HL-60 (cell line): ENCODE results near the gene ACD.
A peak's percentile ranks its signal among the peaks of the same experiment; 100 is the strongest.

Experiments
- DNase-seq, 2 experiments: peaks; one replicate each; pipeline ENCODE4 v3.0.0-alpha.2; 2010 to 2020; ENCODE audit warnings: low read depth in 1 of 2, low spot score in 1 of 2
- H3K27ac ChIP-seq: fragments of 250-450 bp; sonication (Bioruptor Pico); replicated peaks from 2 replicates; pipeline ENCODE4 v1.5.1; 2020; ENCODE audit warnings: mild to moderate bottlenecking, moderate library complexity
- H3K27me3 ChIP-seq: fragments of 250-450 bp; sonication (Bioruptor Pico); 2 replicates; pipeline ENCODE4 v1.5.1; 2021; ENCODE audit warnings: mild to moderate bottlenecking, moderate library complexity; ENCODE audit not compliant: insufficient read depth, poor library complexity, severe bottlenecking
- H3K4me3 ChIP-seq: replicated peaks from 2 replicates; pipeline ENCODE4 v1.5.1; 2011; ENCODE audit warnings: mild to moderate bottlenecking, control low read depth, low read length; ENCODE audit not compliant: insufficient read depth
- GABPA ChIP-seq: IDR thresholded peaks from 2 replicates; pipeline ENCODE4 v1.6.1; 2012; ENCODE audit warnings: low read depth
- POLR2AphosphoS5 ChIP-seq: IDR thresholded peaks from 2 replicates; pipeline ENCODE4 v1.6.1; 2012; ENCODE audit warnings: low read depth
- SPI1 ChIP-seq: IDR thresholded peaks from 2 replicates; pipeline ENCODE4 v1.6.1; 2012; ENCODE audit warnings: low read depth, mild to moderate bottlenecking, borderline replicate concordance
- TF ChIP-seq, protein P1 (sequence below): IDR thresholded peaks from one replicate; pipeline ENCODE4 v1.5.1; 2011; ENCODE audit warnings: low read length, control low read depth, inconsistent platforms; ENCODE audit not compliant: insufficient read depth
- TF ChIP-seq, protein P2 (sequence below): IDR thresholded peaks from 2 replicates; pipeline ENCODE4 v1.6.1; 2012; ENCODE audit warnings: low read depth; ENCODE audit not compliant: insufficient replicate concordance

The ACD gene

DNA sequence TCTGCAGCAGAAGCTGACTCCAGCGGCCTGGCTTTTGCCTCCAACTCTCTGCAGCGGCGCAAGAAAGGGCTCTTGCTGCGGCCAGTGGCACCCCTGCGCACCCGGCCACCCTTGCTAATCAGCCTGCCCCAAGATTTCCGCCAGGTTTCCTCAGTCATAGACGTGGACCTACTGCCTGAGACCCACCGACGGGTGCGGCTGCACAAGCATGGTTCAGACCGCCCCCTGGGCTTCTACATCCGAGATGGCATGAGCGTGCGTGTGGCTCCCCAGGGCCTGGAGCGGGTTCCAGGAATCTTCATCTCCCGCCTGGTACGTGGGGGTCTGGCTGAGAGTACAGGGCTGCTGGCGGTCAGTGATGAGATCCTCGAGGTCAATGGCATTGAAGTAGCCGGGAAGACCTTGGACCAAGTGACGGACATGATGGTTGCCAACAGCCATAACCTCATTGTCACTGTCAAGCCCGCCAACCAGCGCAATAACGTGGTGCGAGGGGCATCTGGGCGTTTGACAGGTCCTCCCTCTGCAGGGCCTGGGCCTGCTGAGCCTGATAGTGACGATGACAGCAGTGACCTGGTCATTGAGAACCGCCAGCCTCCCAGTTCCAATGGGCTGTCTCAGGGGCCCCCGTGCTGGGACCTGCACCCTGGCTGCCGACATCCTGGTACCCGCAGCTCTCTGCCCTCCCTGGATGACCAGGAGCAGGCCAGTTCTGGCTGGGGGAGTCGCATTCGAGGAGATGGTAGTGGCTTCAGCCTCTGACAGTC, 2.0 kb upstream of the ACD start:
- no peak for DNase-seq
- Histone ChIP-seq H3K27me3 (no peaks in the 10 kb centered on the region), H3K4me3 (no peak overlapping the region), H3K27ac (no peak overlapping the region)
- TF ChIP-seq, protein P1, sequence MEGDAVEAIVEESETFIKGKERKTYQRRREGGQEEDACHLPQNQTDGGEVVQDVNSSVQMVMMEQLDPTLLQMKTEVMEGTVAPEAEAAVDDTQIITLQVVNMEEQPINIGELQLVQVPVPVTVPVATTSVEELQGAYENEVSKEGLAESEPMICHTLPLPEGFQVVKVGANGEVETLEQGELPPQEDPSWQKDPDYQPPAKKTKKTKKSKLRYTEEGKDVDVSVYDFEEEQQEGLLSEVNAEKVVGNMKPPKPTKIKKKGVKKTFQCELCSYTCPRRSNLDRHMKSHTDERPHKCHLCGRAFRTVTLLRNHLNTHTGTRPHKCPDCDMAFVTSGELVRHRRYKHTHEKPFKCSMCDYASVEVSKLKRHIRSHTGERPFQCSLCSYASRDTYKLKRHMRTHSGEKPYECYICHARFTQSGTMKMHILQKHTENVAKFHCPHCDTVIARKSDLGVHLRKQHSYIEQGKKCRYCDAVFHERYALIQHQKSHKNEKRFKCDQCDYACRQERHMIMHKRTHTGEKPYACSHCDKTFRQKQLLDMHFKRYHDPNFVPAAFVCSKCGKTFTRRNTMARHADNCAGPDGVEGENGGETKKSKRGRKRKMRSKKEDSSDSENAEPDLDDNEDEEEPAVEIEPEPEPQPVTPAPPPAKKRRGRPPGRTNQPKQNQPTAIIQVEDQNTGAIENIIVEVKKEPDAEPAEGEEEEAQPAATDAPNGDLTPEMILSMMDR, result no peak
- TF ChIP-seq SPI1 (no peak), POLR2AphosphoS5 (no peak), GABPA (no peak)
- TF ChIP-seq, protein P2, sequence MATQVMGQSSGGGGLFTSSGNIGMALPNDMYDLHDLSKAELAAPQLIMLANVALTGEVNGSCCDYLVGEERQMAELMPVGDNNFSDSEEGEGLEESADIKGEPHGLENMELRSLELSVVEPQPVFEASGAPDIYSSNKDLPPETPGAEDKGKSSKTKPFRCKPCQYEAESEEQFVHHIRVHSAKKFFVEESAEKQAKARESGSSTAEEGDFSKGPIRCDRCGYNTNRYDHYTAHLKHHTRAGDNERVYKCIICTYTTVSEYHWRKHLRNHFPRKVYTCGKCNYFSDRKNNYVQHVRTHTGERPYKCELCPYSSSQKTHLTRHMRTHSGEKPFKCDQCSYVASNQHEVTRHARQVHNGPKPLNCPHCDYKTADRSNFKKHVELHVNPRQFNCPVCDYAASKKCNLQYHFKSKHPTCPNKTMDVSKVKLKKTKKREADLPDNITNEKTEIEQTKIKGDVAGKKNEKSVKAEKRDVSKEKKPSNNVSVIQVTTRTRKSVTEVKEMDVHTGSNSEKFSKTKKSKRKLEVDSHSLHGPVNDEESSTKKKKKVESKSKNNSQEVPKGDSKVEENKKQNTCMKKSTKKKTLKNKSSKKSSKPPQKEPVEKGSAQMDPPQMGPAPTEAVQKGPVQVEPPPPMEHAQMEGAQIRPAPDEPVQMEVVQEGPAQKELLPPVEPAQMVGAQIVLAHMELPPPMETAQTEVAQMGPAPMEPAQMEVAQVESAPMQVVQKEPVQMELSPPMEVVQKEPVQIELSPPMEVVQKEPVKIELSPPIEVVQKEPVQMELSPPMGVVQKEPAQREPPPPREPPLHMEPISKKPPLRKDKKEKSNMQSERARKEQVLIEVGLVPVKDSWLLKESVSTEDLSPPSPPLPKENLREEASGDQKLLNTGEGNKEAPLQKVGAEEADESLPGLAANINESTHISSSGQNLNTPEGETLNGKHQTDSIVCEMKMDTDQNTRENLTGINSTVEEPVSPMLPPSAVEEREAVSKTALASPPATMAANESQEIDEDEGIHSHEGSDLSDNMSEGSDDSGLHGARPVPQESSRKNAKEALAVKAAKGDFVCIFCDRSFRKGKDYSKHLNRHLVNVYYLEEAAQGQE, result no peak

DNA sequence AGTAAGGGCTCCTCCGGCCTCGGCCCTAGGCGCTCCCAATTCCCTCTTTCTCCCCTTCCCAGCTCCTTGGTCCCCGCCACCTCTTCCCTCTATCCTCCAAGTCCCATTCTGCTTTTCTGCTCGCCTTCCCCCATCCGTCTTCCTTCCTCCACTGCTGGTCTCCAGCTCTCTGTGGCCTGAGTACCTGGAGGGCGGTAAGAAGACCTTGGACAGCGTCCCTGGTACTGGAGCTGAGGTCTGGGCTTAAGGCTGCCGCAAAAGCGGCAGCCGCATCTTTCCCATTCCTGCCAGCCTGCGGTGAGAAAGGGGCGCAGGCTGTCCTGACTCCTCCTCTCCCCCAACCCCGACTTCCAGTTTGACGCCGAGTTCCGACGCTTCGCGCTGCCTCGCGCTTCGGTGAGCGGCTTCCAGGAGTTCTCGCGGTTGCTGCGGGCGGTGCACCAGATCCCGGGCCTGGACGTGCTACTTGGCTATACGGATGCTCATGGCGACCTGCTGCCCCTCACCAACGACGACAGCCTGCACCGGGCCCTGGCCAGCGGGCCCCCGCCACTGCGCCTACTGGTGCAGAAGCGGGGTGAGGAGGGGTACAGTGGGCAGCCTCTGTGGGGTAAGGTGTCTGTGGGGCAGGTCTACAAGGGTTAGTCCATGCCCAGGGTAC, 1.2 kb upstream of the ACD start:
- DNase-seq, result no peak
- no peak for TF ChIP-seq GABPA
- TF ChIP-seq, protein P2, result peak; percentile 90
- no peak overlapping the region for H3K27ac ChIP-seq
- H3K4me3 ChIP-seq, result peak overlapping the region; percentile 43
- H3K27me3 ChIP-seq, result no peaks in the 10 kb centered on the region

DNA sequence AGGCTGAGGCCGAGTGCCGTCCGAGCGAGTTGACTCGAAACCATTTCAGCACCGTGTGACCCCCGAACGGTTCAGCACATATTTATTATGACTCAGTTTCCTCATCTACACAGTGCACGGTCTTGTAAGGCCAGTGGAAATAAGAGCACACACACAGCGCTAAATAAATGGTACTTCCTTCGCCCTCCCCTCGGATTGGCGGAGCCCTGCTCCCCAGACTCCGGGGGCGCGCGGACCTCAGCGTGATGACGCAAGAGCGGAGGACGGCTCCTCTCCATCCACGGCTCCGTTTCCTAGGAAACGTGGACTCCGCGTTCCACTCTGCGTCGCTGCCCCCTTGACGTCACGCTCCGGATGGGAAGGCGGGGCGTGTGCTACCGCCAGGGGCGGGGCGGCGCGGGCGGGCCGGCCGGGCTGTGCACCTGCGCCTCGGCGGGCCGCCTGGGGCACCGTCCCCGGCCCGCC, 536 bp upstream of the ACD start, which contains the start of gene PARD6A:
Gene PARD6A, plus strand, starts transcription at position 397 of the 465 bp plus-strand sequence. CDS start 79 bp downstream, outside the sequence.
- Histone ChIP-seq H3K27ac (peak within 1 kb of the TSS; percentile 84), H3K4me3 (peak within 1 kb of the TSS; percentile 95), H3K27me3 (no peaks in the 10 kb centered on the region)
- peak; percentile 95 to 96 for DNase-seq
- TF ChIP-seq GABPA (no peak), POLR2AphosphoS5 (no peak; the same call in 1 of the 2 replicates)
- TF ChIP-seq, protein P2, result no peak
- TF ChIP-seq, protein P1, result no peak
